Epithelial cell of proximal tubule (primary cell): ENCODE data around the gene SDK2. TPM values are rescaled to one million over a fixed set of nuclear protein-coding genes. Genes with fewer than 3 reads are reported as not detected.

ENCODE experiments used
- DNase-seq: peaks from one replicate; pipeline ENCODE4 v3.0.0-alpha.2; 2011; ENCODE audit warnings: low read depth
- H3K4me3 ChIP-seq: 2 replicates; pipeline ENCODE4 v1.5.1; 2011; ENCODE audit warnings: low read depth, mild to moderate bottlenecking, low read length
- total RNA-seq: library from RNA; depleted of rRNA; stranded (reverse); fragments of >200 nt; gene quantifications from 2 replicates; pipeline ENCODE4 v1.2.3, GENCODE V29; 2015
- TF ChIP-seq, protein P1 (sequence below): conservative IDR thresholded peaks from 2 replicates; pipeline ENCODE4 v1.5.1; 2012; ENCODE audit warnings: low read depth, mild to moderate bottlenecking, low read length

Gene SDK2
- total RNA-seq, 1 donor from 2014 or later: 0.12 TPM

DNA sequence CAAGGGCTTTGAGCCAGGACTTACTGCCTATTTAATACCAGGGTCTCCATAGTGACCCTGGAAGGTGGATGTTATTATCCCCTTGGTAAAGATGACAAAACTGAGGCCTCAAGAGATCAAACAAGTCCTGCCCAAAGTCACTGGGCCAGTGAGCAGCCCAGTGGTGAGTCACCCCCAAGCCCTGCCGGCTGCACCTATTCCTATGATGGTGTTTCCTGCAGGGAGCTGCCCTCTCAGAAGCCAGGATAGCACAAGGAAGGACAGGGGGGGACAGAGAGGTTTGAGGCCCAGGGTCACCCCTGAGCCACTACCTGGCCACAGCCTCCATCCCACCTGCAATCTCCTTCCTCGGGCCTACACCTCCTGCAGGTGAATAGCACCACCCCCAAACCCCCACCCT lies 90.9 kb downstream of the SDK2 start:
- no peak for DNase-seq
- TF ChIP-seq, protein P1, sequence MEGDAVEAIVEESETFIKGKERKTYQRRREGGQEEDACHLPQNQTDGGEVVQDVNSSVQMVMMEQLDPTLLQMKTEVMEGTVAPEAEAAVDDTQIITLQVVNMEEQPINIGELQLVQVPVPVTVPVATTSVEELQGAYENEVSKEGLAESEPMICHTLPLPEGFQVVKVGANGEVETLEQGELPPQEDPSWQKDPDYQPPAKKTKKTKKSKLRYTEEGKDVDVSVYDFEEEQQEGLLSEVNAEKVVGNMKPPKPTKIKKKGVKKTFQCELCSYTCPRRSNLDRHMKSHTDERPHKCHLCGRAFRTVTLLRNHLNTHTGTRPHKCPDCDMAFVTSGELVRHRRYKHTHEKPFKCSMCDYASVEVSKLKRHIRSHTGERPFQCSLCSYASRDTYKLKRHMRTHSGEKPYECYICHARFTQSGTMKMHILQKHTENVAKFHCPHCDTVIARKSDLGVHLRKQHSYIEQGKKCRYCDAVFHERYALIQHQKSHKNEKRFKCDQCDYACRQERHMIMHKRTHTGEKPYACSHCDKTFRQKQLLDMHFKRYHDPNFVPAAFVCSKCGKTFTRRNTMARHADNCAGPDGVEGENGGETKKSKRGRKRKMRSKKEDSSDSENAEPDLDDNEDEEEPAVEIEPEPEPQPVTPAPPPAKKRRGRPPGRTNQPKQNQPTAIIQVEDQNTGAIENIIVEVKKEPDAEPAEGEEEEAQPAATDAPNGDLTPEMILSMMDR: no peak
- H3K4me3 ChIP-seq: no peak overlapping the region

DNA sequence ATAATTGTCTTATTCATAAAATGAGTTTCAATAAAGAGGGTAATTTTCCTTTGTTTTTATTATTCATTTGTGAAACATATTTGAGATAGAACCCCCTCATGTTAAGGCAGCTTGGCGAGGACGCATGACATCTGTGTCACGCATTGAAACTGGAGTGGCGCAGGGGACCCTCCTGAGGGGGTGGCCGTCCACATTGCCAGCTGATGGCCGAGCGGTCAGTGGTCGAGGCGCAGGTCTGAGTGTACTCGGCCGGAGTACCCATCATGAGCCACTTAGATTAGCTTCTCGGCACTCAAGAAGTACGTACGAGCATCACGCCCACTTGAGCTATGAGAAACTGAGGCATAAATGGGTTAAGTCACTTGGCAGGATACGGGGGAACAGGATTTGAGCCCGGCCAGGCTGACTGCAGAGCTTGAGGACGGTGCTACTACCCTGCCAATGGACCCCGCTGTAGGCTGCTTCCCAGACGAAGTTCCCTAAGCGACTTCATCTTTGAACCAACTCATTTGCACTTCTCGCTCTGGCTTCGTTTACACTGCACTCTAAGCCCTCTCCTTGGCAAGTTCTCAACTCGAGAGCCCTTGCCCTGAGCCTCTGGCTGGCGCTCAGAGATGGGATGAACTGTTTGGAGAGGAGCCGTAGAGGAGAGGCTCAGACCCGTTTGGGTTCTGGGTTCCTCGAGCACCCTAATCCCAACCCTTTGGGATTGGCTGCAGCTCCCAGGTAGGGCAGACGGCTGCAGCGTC lies 91.8 kb downstream of the SDK2 start:
- TF ChIP-seq, protein P1: no peak
- no peak for DNase-seq
- H3K4me3 ChIP-seq: no peak overlapping the region

DNA sequence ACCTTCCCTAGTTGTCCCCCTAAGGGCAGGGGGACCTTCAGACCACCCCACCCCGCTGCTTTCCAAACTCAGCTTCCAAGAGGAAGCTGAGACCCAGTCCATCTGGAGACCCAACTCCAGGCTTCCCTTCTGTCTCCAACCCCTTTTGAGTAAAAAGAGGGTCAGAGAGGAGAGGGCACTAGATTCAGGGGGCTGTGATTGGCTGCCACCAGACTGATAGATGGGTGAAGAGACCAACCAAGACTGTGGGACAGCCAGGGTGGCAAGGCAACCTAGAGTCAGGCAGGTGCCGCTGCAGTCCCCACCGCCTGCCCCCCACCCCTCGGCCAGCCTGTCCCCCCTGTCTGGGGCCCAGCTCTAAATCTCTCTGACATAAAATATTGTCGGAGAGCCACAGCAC lies 92.5 kb downstream of the SDK2 start:
- no peak for DNase-seq
- TF ChIP-seq, protein P1: no peak
- H3K4me3 ChIP-seq: no peak overlapping the region

DNA sequence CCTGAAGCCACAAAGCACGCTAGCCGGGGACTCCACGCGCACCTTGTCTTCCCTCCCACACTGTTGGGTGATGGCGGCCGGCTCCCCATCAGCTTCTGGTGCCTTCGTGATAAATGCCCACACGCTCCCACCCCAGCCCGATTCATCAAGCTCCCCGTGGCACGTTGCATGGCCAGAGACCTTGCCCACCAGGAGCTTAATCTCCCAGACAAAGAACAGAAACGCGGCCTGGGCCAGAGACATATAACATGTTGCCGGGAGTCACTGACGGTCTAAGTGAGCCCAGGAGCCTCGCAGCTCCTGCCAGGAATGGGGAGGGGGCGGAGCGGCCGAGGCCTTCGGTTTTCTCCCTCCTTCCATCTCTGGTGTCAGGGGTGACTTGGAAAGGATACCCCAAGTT lies 93.1 kb downstream of the SDK2 start:
- TF ChIP-seq, protein P1: no peak
- H3K4me3 ChIP-seq: no peak overlapping the region
- DNase-seq: no peak

DNA sequence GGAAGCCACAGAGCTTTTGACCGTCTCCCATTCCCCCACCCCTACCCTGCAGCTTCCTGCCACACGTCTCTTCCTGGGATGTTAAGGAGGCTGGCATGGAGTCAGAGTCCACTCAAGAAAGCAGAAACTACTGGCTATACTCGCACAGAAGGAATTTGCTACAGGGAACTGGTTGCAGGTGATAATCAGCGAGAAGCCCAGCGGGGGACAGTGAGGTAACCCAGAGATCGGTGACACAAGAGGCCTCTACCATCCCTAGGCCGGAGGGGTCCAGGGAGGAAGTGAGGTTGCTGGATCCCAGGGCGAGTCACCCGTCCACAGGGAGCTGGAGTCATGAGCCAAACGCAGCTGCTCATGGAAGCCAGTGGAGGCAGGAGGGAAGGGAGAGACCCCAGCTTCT lies 93.7 kb downstream of the SDK2 start:
- DNase-seq: no peak
- H3K4me3 ChIP-seq: no peak overlapping the region
- TF ChIP-seq, protein P1: no peak

DNA sequence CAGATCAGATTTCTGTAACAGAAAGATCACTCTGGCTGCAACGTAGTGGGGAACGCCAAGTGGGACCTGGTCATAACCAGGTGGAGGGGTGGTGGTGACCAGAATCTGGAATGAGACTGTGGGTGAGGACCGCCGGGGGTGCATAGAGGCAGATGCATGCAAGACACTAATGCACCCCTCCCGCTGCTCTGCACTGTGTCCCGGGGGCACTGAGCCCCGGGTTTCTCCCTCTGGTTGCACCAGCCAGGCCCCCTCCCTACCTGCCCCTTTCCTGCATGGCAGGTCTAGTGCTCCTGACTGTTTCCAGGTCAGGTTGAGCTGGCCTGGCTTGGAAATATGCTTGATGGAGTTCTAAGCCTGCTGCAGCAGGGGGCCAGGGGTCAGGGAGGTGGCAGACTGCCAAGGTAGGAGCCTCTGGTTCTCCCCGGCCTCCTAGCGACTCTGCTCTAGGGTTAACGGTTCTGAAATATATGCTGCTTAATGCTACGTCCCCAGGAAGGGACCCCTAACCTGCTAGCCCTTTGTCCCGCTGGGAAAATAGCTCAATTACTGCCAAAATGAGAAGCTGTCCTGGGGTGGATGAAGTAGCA lies 94.3 kb downstream of the SDK2 start:
- DNase-seq: no peak
- no peak overlapping the region for H3K4me3 ChIP-seq
- TF ChIP-seq, protein P1: no peak
